DOHH2 (cell line): ENCODE results near the gene SEC22C.
"Not testable (repeated sequence)": the region's sequence is repeated elsewhere in the genome, so short reads cannot be mapped to it uniquely, and the experiment has no call there.

ENCODE experiments used
- H3F3A ChIP-seq: fragments of 200-600 bp; sonication (generic), shearing (Covaris generic); 2 replicates; pipeline ENCODE4 v1.6.0; 2016; ENCODE audit warnings: antibody characterized with exemption, mild to moderate bottlenecking; ENCODE audit not compliant: control insufficient read depth, insufficient read depth
- H3K27ac ChIP-seq: fragments of 200-600 bp; sonication (generic); 2 replicates; pipeline ENCODE4 v1.5.1; 2014; ENCODE audit warnings: low read depth, mild to moderate bottlenecking, low read length, moderate library complexity
- H3K27me3 ChIP-seq: fragments of 200-600 bp; sonication (generic); 2 replicates; pipeline ENCODE4 v1.6.1; 2014; ENCODE audit warnings: mild to moderate bottlenecking, low read length, mixed read lengths; ENCODE audit not compliant: control insufficient read depth
- H3K36me3 ChIP-seq: fragments of 200-600 bp; sonication (generic); 2 replicates; pipeline ENCODE4 v1.6.1; 2014; ENCODE audit warnings: mild to moderate bottlenecking, low read length, moderate library complexity, mixed read lengths; ENCODE audit not compliant: control insufficient read depth
- H3K4me1 ChIP-seq: fragments of 200-600 bp; sonication (generic); 2 replicates; pipeline ENCODE4 v1.6.1; 2014; ENCODE audit warnings: mild to moderate bottlenecking, low read length, mixed read lengths; ENCODE audit not compliant: control insufficient read depth
- H3K4me2 ChIP-seq: fragments of 200-600 bp; sonication (generic); 2 replicates; pipeline ENCODE4 v1.6.0; 2014; ENCODE audit warnings: mild to moderate bottlenecking, low read length, moderate library complexity
- H3K4me3 ChIP-seq: fragments of 200-600 bp; sonication (generic); 2 replicates; pipeline ENCODE4 v1.5.1; 2014; ENCODE audit warnings: mild to moderate bottlenecking, low read length, mixed read lengths
- H3K79me2 ChIP-seq: fragments of 200-600 bp; sonication (generic); 2 replicates; pipeline ENCODE4 v1.6.1; 2014; ENCODE audit warnings: mild to moderate bottlenecking, low read length, mixed read lengths; ENCODE audit not compliant: control insufficient read depth
- H3K9me2 ChIP-seq: fragments of 200-600 bp; sonication (generic); replicated peaks from 2 replicates; pipeline ENCODE4 v1.6.1; 2014; ENCODE audit warnings: mild to moderate bottlenecking, low read length, mixed read lengths; ENCODE audit not compliant: control insufficient read depth
- H3K9me3 ChIP-seq: fragments of 200-600 bp; sonication (generic); 2 replicates; pipeline ENCODE4 v1.6.1; 2014; ENCODE audit warnings: antibody characterized with exemption, low read length, mixed read lengths; ENCODE audit not compliant: control insufficient read depth, insufficient read depth
- H4K20me1 ChIP-seq: fragments of 200-600 bp; sonication (generic); 2 replicates; pipeline ENCODE4 v1.6.0; 2014; ENCODE audit warnings: low read depth, mild to moderate bottlenecking, antibody characterized with exemption, low read length, moderate library complexity; ENCODE audit not compliant: control insufficient read depth, insufficient read depth
- EZH2phosphoT487 ChIP-seq: fragments of 200-600 bp; sonication (generic); IDR thresholded peaks from 2 replicates; pipeline ENCODE4 v1.6.1; 2017; ENCODE audit warnings: borderline replicate concordance, mild to moderate bottlenecking, antibody characterized with exemption, low read length, moderate library complexity, mixed read lengths
- TF ChIP-seq, protein P1 (sequence below): fragments of 200-600 bp; sonication (generic); IDR thresholded peaks from one replicate; pipeline ENCODE4 v1.5.1; 2014; ENCODE audit warnings: antibody characterized with exemption, mild to moderate bottlenecking, low read depth, low read length; ENCODE audit not compliant: poor library complexity, severe bottlenecking

SEC22C gene

GRCh38 chr3:42581400-42581708, 413 bp downstream of the SEC22C start:
- H3K27ac ChIP-seq = peak overlapping the region; percentile 74
- H3K4me2 ChIP-seq = peak overlapping the region; percentile 91
- H4K20me1 ChIP-seq = no peaks in the 10 kb centered on the region
- no peaks in the 10 kb centered on the region for H3F3A ChIP-seq
- peaks cover 29% of the 10 kb centered on the region for H3K4me1 ChIP-seq
- peaks cover 19% of the 10 kb centered on the region for H3K36me3 ChIP-seq
- H3K79me2 ChIP-seq = peaks cover 62% of the 10 kb centered on the region
- H3K27me3 ChIP-seq = no peaks in the 10 kb centered on the region
- no peaks in the 10 kb centered on the region for H3K9me2 ChIP-seq
- peak overlapping the region; percentile 87 for H3K4me3 ChIP-seq
- no peaks in the 10 kb centered on the region for H3K9me3 ChIP-seq
- no peak for TF ChIP-seq EZH2phosphoT487
- TF ChIP-seq, protein P1, sequence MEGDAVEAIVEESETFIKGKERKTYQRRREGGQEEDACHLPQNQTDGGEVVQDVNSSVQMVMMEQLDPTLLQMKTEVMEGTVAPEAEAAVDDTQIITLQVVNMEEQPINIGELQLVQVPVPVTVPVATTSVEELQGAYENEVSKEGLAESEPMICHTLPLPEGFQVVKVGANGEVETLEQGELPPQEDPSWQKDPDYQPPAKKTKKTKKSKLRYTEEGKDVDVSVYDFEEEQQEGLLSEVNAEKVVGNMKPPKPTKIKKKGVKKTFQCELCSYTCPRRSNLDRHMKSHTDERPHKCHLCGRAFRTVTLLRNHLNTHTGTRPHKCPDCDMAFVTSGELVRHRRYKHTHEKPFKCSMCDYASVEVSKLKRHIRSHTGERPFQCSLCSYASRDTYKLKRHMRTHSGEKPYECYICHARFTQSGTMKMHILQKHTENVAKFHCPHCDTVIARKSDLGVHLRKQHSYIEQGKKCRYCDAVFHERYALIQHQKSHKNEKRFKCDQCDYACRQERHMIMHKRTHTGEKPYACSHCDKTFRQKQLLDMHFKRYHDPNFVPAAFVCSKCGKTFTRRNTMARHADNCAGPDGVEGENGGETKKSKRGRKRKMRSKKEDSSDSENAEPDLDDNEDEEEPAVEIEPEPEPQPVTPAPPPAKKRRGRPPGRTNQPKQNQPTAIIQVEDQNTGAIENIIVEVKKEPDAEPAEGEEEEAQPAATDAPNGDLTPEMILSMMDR = no peak

GRCh38 chr3:42579346-42579745, 2.4 kb downstream of the SEC22C start:
- not testable (repeated sequence) for H3K27ac ChIP-seq, H3K27me3 ChIP-seq, H3F3A ChIP-seq, H4K20me1 ChIP-seq, H3K9me2 ChIP-seq, H3K9me3 ChIP-seq, H3K4me3 ChIP-seq
- H3K36me3 ChIP-seq = peaks cover 35% of the 10 kb centered on the region
- H3K4me1 ChIP-seq = peaks cover 29% of the 10 kb centered on the region
- H3K79me2 ChIP-seq = peaks cover 77% of the 10 kb centered on the region
- H3K4me2 ChIP-seq = peak overlapping the region; percentile 91

- peaks cover 77% of the 10 kb centered on the region for H3K79me2 ChIP-seq
- peaks cover 9% of the 10 kb centered on the region for H3K9me3 ChIP-seq
- H4K20me1 ChIP-seq = no peaks in the 10 kb centered on the region
- H3K27me3 ChIP-seq = no peaks in the 10 kb centered on the region
- no peaks in the 10 kb centered on the region for H3F3A ChIP-seq
- peaks cover 46% of the 10 kb centered on the region for H3K36me3 ChIP-seq
- H3K4me1 ChIP-seq = peaks cover 22% of the 10 kb centered on the region
- H3K9me2 ChIP-seq = no peaks in the 10 kb centered on the region
- no peak overlapping the region for H3K4me3 ChIP-seq
- TF ChIP-seq EZH2phosphoT487 = no peak
- TF ChIP-seq, protein P1 = no peak
- H3K4me2 ChIP-seq = no peak overlapping the region
- H3K27ac ChIP-seq = no peak overlapping the region
These were observed 3.7 kb downstream of the SEC22C start for GRCh38 chr3:42578054-42578453.

DNA sequence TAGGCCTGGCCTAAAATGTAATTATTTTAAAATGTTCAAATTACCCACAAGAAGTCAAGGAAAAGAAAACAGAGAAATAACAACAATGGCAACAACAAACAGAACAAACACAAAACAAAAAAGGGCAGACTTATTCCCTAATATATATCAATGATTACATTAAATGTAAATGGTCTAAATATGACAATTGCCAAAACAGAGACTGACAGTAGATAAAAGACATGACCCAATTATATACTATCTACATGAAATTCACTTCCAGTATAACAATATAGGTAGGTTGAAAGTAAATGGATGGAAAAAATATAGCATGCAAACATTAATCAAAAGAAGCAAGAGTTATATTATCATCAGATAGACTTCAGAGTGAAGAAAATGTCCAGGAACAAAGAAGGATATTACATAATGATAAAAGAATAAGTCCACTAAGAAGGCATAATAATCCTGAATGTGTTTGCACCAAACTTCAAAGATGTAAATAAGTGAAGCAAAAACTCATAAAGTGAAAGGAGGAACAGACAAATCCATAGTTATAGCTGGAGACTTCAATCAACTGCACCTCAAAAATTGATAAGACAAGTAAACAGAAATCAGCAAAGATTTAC, 6.5 kb downstream of the SEC22C start:
- peaks cover 52% of the 10 kb centered on the region for H3K36me3 ChIP-seq
- H3K79me2 ChIP-seq = peaks cover 79% of the 10 kb centered on the region
- H3K9me3 ChIP-seq = peaks cover 9% of the 10 kb centered on the region
- no peaks in the 10 kb centered on the region for H3K27me3 ChIP-seq
- TF ChIP-seq, protein P1 = no peak
- TF ChIP-seq EZH2phosphoT487 = no peak
- H3K9me2 ChIP-seq = no peaks in the 10 kb centered on the region
- H3F3A ChIP-seq = no peaks in the 10 kb centered on the region
- H3K27ac ChIP-seq = no peak overlapping the region
- peaks cover 7% of the 10 kb centered on the region for H3K4me1 ChIP-seq
- no peaks in the 10 kb centered on the region for H4K20me1 ChIP-seq
- no peak overlapping the region for H3K4me3 ChIP-seq
- H3K4me2 ChIP-seq = no peak overlapping the region
